HG03439 (cell line): ENCODE measurements around the gene SHISAL2A.
A peak's percentile ranks its signal among the peaks of the same experiment; 100 is the strongest.
"Not testable (repeated sequence)": the region's sequence is repeated elsewhere in the genome, so short reads cannot be mapped to it uniquely, and the experiment has no call there.

Experiments used
- ATAC-seq: cut with Tn5 transposase; IDR thresholded peaks from one replicate; pipeline ENCODE4 v1.9.1; 2021; ENCODE audit warnings: mild to moderate bottlenecking, moderate library complexity; ENCODE audit not compliant: unreplicated experiment

SHISAL2A gene

GRCh38 chr1:52680353-52680752 lies 47.4 kb downstream of the SHISAL2A start:
- ATAC-seq, result no peak

GRCh38 chr1:52681136-52681535 lies 48.2 kb downstream of the SHISAL2A start:
- no peak for ATAC-seq

GRCh38 chr1:52683367-52683940 lies 50.5 kb downstream of the SHISAL2A start:
- no peak for ATAC-seq

GRCh38 chr1:52684545-52684944 lies 51.6 kb downstream of the SHISAL2A start:
- no peak for ATAC-seq

GRCh38 chr1:52686261-52686751 lies 53.3 kb downstream of the SHISAL2A start:
- peak; percentile 76 for ATAC-seq

DNA sequence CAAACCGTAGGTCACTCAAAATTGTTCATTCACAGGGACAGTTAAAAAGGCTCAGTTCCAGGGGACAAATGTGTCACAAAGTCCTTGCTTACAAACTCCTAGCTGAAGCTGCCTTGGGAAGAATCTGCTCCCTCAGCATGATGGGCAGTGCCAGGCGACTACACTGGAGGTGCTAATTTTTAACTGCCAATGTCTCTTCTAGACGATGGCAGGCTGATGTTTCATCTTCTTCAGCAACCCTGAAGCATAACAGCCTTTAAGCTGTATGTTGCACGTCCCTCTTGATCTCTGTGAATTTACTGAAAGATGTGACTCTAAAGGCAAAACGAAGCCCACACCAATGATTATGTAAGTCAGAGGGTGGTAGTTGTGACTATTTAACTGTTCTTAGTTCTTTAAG lies 53.9 kb downstream of the SHISAL2A start:
- ATAC-seq, result no peak

- ATAC-seq, result no peak
Measured at GRCh38 chr1:52691821-52692220, 58.9 kb downstream of the SHISAL2A start.

DNA sequence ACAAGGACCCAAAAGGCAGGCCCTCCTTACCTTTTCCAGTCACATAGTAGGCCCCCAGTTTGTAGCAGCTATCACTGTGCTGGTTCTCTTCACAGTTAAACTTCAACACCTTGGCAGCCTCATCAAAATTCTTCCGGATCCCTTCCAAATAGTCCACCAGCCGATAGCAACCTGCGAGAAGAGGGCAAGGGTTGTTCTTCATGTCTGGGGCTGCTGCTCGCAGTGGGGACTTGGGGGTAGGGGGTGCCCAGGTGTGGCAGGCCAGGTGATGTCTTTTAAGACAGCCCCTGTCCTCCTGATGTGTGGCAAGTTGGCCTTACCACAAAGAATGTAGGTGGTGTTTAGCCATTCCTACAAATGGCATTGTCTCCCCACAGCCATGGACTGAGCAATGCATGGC lies 59.7 kb downstream of the SHISAL2A start:
- no peak for ATAC-seq

DNA sequence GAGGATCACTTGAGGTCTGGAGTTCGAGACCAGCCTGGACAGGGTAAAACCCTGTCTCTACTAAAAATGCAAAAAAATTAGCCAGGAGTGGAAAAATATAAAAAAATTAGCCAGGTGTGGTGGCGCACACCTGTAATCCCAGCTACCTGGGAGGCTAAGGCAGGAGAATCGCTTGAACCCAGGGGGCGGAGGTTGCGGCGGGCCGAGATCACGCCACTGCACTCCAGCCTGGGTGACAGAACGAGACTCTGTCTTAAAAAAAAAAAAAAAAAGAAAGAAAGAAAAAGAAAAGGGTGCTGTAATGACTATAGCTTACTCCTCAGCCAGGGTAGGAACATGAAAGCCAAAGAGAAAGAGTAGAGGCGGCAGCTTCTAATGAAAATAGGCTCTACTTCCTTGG lies 60.4 kb downstream of the SHISAL2A start:
- not testable (repeated sequence) for ATAC-seq

DNA sequence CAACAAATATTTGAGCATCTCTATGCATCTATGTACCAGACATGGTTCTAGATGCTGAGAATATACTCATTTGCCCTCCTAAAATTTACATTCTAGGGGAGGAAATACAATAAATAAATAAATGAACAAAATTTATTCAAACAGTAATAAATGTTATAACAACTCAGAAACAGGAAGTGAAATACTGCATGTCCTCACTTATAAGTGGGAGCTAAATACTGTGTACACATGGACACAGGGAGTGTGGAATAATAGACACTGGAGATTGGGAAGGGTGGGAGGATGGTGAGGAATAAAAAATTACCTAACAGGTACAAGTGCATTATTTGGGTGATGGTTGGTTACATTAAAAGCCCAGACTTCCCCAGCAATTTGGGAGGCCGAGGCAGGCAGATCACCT lies 60.9 kb downstream of the SHISAL2A start:
- no peak for ATAC-seq

DNA sequence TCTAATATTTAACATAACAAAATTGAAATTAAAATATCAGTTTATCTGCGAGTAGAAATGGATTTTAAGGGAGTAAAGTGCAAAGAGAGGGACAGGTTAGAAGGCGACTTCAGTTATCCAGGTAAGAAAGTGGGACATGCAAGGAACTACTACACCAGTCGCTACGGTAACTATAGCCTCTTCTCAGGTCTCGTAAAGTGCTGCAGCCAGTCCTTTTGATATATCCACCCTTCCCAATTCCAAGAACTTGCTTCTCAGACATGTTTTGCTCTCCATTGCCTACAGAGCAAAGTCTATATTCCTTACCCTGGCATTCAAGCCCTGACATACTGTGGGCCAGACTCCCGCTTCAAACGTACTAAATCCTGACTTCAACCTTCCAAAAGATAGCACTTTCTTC lies 62.7 kb downstream of the SHISAL2A start:
- no peak for ATAC-seq

GRCh38 chr1:52697795-52698674 lies 65.1 kb downstream of the SHISAL2A start, which contains the start of gene COA7:
Gene COA7 (minus strand): TSS chr1:52698347. CDS start chr1:52698326, 21 bp downstream.
- ATAC-seq, result peak; percentile 44

- ATAC-seq, result peak; percentile 86
Measured at GRCh38 chr1:52702886-52703787, 70.2 kb downstream of the SHISAL2A start.

DNA sequence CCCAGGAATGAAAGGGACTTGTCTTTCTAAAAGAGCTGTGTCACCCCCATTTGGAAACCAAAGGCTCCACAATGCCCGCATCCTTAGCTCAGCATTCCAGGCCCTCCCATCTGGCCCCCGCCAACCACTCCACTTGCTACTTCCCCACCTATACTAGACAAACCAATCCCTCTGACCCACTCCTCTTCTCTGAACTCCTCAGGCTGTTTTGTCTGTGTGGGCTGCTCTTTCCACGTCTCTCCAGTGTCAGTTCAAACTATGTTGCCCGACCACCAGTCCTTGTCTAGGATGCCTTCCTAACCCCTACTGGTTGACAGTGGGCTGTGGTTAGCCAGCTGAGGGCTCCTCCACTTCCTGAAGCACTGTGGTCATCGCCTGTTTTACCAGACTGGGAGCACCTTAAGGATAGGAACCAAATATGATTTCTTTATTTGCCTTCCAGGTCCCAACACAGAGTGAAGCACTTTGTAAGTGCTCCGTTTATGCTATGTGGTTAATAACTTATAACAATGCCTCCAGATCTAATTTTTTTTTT lies 73.2 kb downstream of the SHISAL2A start:
- no peak for ATAC-seq
